Upper lobe of left lung (tissue), 6 donors: ENCODE measurements around the gene PEF1. TPM values are rescaled to one million over a fixed set of nuclear protein-coding genes. Genes with fewer than 3 reads are reported as not detected.

Experiments used
- ATAC-seq, 2 donors: fragments of 200-7000 bp; cut with Tn5 transposase; one replicate each; pipeline ENCODE4 v1.9.1; 2022; ENCODE audit warnings: mild to moderate bottlenecking in 2 of 2, moderate library complexity in 2 of 2; ENCODE audit not compliant: low FRiP score in 2 of 2
- DNase-seq, 2 donors: peaks; one replicate each; pipeline ENCODE4 v3.0.0-alpha.2; 2019 to 2020
- H3K27ac ChIP-seq, 4 donors: fragments of 200-600 bp; sonication (generic); one replicate each; pipeline ENCODE4 v1.5.1; 2016 to 2019
- H3K27me3 ChIP-seq, 4 donors: fragments of 200-600 bp; sonication (generic); one replicate each; pipeline ENCODE4 v1.5.1; 2017 to 2019
- H3K36me3 ChIP-seq, 4 donors: fragments of 200-600 bp; sonication (generic); one replicate each; pipeline ENCODE4 v1.5.1; 2016 to 2019
- H3K4me1 ChIP-seq, 4 donors: fragments of 200-600 bp; sonication (generic); one replicate each; pipeline ENCODE4 v1.5.1; 2018 to 2019
- H3K4me3 ChIP-seq, 4 donors: fragments of 200-600 bp; sonication (generic); one replicate each; pipeline ENCODE4 v1.5.1; 2017 to 2019; ENCODE audit warnings: mild to moderate bottlenecking in 2 of 4, moderate library complexity in 1 of 4
- H3K9me3 ChIP-seq, 4 donors: fragments of 200-600 bp; sonication (generic); one replicate each; pipeline ENCODE4 v1.5.1; 2018 to 2019
- CTCF ChIP-seq, 6 experiments: fragments of 450-650 bp in 4 of 6; fragments of 200-600 bp in 2 of 6; sonication (generic) in 2 of 6; IDR thresholded peaks; one replicate each; pipeline ENCODE4 v1.5.1; 2016 to 2019; ENCODE audit warnings: antibody characterized with exemption in 6 of 6
- EP300 ChIP-seq, 4 donors: sonication (generic); formaldehyde crosslinking; IDR thresholded peaks; one replicate each; pipeline ENCODE4 v1.5.1; 2017; ENCODE audit warnings: antibody characterized with exemption in 4 of 4, control low read depth in 2 of 4
- POLR2A ChIP-seq, 4 donors: fragments of 450-650 bp; IDR thresholded peaks; one replicate each; pipeline ENCODE4 v1.5.1; 2016 to 2017; ENCODE audit warnings: antibody characterized with exemption in 4 of 4, mild to moderate bottlenecking in 2 of 4
- POLR2AphosphoS5 ChIP-seq, 2 donors: sonication (generic); formaldehyde crosslinking; IDR thresholded peaks; one replicate each; pipeline ENCODE4 v1.5.1; 2017; ENCODE audit warnings: antibody characterized with exemption in 2 of 2
- WGBS, 2 donors: methylation state at CpG; one replicate each; pipeline ENCODE4 v1.1.5; 2017 to 2018; 5-methylcytosine and 5-hydroxymethylcytosine counted together
- total RNA-seq, 6 donors: library from RNA; depleted of rRNA in 4 of 6; stranded (reverse); fragments of >200 nt in 4 of 6; gene quantifications; one replicate each; pipeline versions ENCODE4 v1.1.0 to v1.2.1, GENCODE V29; 2016 to 2021
- donor health status: DM: no; HTN: no; CAD: no; lungs with moderate emphysema.
- donor health status: DM: no; HTN: yes; CAD: no; lungs with severe emphysema.

The PEF1 gene
- total RNA-seq, 6 donors from 2014 or later = 52.4 to 135 (median 77.4) TPM

GRCh38 chr1:31678681-31679080, 34.0 kb upstream of the PEF1 start:
- H3K9me3 ChIP-seq = no peaks in the 10 kb centered on the region
- no peaks in the 10 kb centered on the region for H3K27me3 ChIP-seq
- no peak overlapping the region for H3K27ac ChIP-seq
- WGBS, 2 donors = 90 to 95% methylated on average over 4 of the region's 4 CpGs
- no peaks in the 10 kb centered on the region for H3K4me1 ChIP-seq
- TF ChIP-seq POLR2AphosphoS5 (IDR thresholded peaks at IDR 0.05) (no peak), CTCF (IDR thresholded peaks at IDR 0.05) (no peak), EP300 (IDR thresholded peaks at IDR 0.05) (no peak), POLR2A (IDR thresholded peaks at IDR 0.05) (no peak)
- H3K4me3 ChIP-seq = no peak overlapping the region
- H3K36me3 ChIP-seq = peaks cover 0 to 7% (median 0%) of the 10 kb centered on the region in 4 donors
- DNase-seq (no peak), ATAC-seq (no peak)

DNA sequence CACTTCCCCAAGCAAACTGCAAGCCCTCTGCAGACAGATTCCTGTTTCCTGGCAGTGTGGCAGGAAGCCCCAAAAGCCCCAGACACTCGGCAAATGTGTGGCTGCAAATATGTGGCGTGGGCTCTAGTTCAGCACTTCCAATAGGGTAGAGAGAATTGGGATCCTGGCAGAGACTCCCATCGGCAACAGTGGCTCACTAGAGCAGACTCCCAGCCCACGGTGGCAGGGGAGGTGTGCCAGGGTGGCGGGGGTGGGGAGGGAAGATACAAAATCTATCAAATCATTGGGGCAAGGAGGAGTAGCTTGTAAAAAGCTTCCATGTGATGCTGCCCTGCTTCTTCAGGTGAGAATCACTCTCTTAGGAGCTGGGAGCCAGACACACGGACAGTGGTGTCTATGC, 33.3 kb upstream of the PEF1 start:
- Histone ChIP-seq H3K36me3 (peaks cover 0 to 7% (median 0%) of the 10 kb centered on the region in 4 donors), H3K27me3 (no peaks in the 10 kb centered on the region), H3K4me3 (no peak overlapping the region), H3K27ac (no peak overlapping the region), H3K9me3 (no peaks in the 10 kb centered on the region), H3K4me1 (no peaks in the 10 kb centered on the region)
- no peak for TF ChIP-seq POLR2A (IDR thresholded peaks at IDR 0.05)
- DNase-seq (no peak), ATAC-seq (no peak)
- WGBS, 2 donors = 66 to 74% methylated on average over 6 of the region's 6 CpGs

DNA sequence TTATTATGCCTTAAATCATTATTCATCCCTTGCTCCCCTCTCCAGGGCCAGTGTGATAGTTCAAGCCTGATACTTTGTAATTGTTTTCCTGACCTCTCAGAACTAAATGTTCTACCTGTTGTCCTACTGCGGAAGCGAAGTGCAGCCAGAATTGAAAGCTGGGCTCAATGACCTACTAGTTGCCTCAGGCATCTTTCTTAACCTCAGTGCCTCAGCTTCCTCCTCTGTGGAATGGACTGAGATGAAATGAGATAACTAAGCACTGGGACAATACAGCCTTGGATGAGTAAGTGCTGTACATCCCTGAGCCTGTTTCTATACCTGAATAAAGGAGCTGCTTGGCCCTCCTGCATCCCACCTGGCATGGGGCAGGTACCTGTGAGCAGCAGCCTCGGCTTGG, 32.7 kb upstream of the PEF1 start:
- no peak overlapping the region for H3K27ac ChIP-seq
- H3K27me3 ChIP-seq = no peaks in the 10 kb centered on the region
- no peaks in the 10 kb centered on the region for H3K4me1 ChIP-seq
- DNase-seq (no peak), ATAC-seq (no peak)
- 61 to 97% methylated on average over 3 of the region's 3 CpGs for WGBS, 2 donors
- H3K36me3 ChIP-seq = peaks cover 0 to 7% (median 0%) of the 10 kb centered on the region in 4 donors
- no peak overlapping the region for H3K4me3 ChIP-seq
- H3K9me3 ChIP-seq = no peaks in the 10 kb centered on the region
- TF ChIP-seq CTCF (IDR thresholded peaks at IDR 0.05) = no peak
- no peak for TF ChIP-seq EP300 (IDR thresholded peaks at IDR 0.05)
- no peak for TF ChIP-seq POLR2A (IDR thresholded peaks at IDR 0.05)
- no peak for TF ChIP-seq POLR2AphosphoS5 (IDR thresholded peaks at IDR 0.05)

DNA sequence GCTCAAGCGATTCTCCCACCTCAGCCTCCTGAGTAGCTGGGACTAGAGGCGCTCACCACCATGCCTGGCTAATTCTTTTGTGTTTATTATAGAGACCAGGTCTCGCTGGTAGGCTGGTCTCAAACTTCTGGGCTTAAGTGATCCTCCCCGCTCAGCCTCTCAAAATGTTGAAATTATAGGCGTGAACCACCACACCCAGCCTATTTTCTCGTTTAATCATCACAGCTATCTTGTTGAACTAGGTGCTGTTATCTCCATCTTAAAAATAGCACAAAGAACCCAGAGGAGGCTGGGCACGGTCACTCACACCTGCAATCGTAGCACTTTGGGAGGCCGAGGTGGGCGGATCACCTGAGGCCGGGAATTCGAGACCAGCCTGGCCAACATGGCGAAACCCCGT, 31.1 kb upstream of the PEF1 start:
- ATAC-seq = no peak
- Histone ChIP-seq H3K27me3 (no peaks in the 10 kb centered on the region), H3K9me3 (no peaks in the 10 kb centered on the region), H3K36me3 (peaks cover 0 to 7% (median 0%) of the 10 kb centered on the region in 4 donors), H3K4me1 (peaks cover 0 to 6% (median 1%) of the 10 kb centered on the region in 4 donors), H3K4me3 (no peak overlapping the region), H3K27ac (no peak overlapping the region)
- TF ChIP-seq POLR2AphosphoS5 (IDR thresholded peaks at IDR 0.05) = no peak
- TF ChIP-seq CTCF (IDR thresholded peaks at IDR 0.05) = no peak
- TF ChIP-seq EP300 (IDR thresholded peaks at IDR 0.05) = no peak
- no peak for TF ChIP-seq POLR2A (IDR thresholded peaks at IDR 0.05)
- WGBS, 2 donors = 80 to 86% methylated on average over 14 of the region's 14 CpGs
- DNase-seq = no peak

DNA sequence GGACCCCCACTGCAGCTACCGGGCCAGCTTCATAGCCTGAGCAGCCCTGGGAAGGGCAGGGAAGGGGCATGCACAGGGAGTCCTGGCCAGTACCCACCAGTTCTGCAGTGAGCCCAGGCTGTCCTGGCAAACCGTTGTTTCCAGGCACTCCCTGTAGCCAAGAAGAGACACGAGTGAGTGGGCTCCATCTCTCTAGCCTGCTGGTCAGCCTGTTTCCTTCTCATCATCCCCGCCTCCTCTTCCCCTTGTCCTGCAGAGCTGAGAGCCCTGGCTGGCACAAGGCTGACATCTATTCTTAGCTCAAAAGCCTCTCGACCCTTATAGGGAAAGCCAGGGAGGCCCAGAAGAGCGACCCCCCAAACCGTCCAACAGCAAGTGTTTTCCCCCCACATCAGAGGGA, 30.5 kb upstream of the PEF1 start:
- Histone ChIP-seq H3K4me3 (no peak overlapping the region), H3K9me3 (no peaks in the 10 kb centered on the region), H3K27me3 (no peaks in the 10 kb centered on the region), H3K27ac (no peak overlapping the region), H3K36me3 (peaks cover 0 to 7% (median 0%) of the 10 kb centered on the region in 4 donors), H3K4me1 (peaks cover 5 to 11% (median 7%) of the 10 kb centered on the region in 4 donors)
- no peak for TF ChIP-seq EP300 (IDR thresholded peaks at IDR 0.05)
- TF ChIP-seq CTCF (IDR thresholded peaks at IDR 0.05) = no peak
- TF ChIP-seq POLR2A (IDR thresholded peaks at IDR 0.05) = no peak
- TF ChIP-seq POLR2AphosphoS5 (IDR thresholded peaks at IDR 0.05) = no peak
- WGBS, 2 donors = 63 to 71% methylated on average over 6 to 7 of the region's 7 CpGs
- ATAC-seq = no peak
- no peak for DNase-seq
